HepG2 (cell line): ENCODE measurements around the gene PPP2R5D. TPM values are rescaled to one million over a fixed set of nuclear protein-coding genes. Genes with fewer than 3 reads are reported as not detected.

Source experiments
- AGO1 ChIP-seq: fragments of 200-400 bp; formaldehyde crosslinking; IDR thresholded peaks from 2 replicates; pipeline ENCODE4 v1.6.1; 2017; ENCODE audit warnings: mild to moderate bottlenecking, low read depth, low read length, moderate library complexity; ENCODE audit not compliant: poor library complexity, severe bottlenecking
- BRD4 ChIP-seq: sonication (generic); formaldehyde crosslinking; IDR thresholded peaks from 2 replicates; pipeline ENCODE4 v1.4.0; 2020; ENCODE audit warnings: missing genetic modification reagents
- DMAP1 ChIP-seq: IDR thresholded peaks from 2 replicates; pipeline ENCODE4 v1.6.1; 2016
- GLI4 ChIP-seq: sonication (generic); formaldehyde crosslinking; IDR thresholded peaks from 2 replicates; pipeline ENCODE4 v1.5.1; 2020; ENCODE audit warnings: missing genetic modification reagents, mild to moderate bottlenecking, moderate library complexity, borderline replicate concordance
- JUNB ChIP-seq: sonication (generic); formaldehyde crosslinking; IDR thresholded peaks from 2 replicates; pipeline ENCODE4 v1.8.0; 2022; ENCODE audit warnings: missing genetic modification reagents, mild to moderate bottlenecking, borderline replicate concordance
- MAF1 ChIP-seq: sonication (generic); formaldehyde crosslinking; IDR thresholded peaks from 2 replicates; pipeline ENCODE4 v1.5.0; 2020; ENCODE audit warnings: missing genetic modification reagents, borderline replicate concordance
- REL ChIP-seq: sonication (generic); formaldehyde crosslinking; conservative IDR thresholded peaks from 2 replicates; pipeline ENCODE4 v1.8.0; 2022; ENCODE audit warnings: mild to moderate bottlenecking, missing genetic modification reagents, moderate library complexity
- RFXANK ChIP-seq: IDR thresholded peaks from 2 replicates; pipeline ENCODE4 v1.6.1; 2016
- SNAI1 ChIP-seq: sonication (generic); formaldehyde crosslinking; IDR thresholded peaks from 2 replicates; pipeline ENCODE4 v1.5.0; 2020; ENCODE audit warnings: mild to moderate bottlenecking, missing genetic modification reagents, borderline replicate concordance
- ZNF407 ChIP-seq: sonication (generic); formaldehyde crosslinking; IDR thresholded peaks from one replicate; pipeline ENCODE4 v1.5.1; 2020; ENCODE audit warnings: mild to moderate bottlenecking, missing genetic modification reagents; ENCODE audit errors: not compliant biosample characterization
- ZNF512 ChIP-seq: sonication (generic); formaldehyde crosslinking; IDR thresholded peaks from 2 replicates; pipeline ENCODE4 v1.4.0; 2020; ENCODE audit warnings: mild to moderate bottlenecking, missing genetic modification reagents
- ZNF703 ChIP-seq: sonication (generic); formaldehyde crosslinking; IDR thresholded peaks from 2 replicates; pipeline ENCODE4 v1.5.1; 2020; ENCODE audit warnings: missing genetic modification reagents, mild to moderate bottlenecking, moderate library complexity, borderline replicate concordance
- ZNF878 ChIP-seq: sonication (generic); formaldehyde crosslinking; IDR thresholded peaks from 2 replicates; pipeline ENCODE4 v1.8.1; 2023; ENCODE audit warnings: mild to moderate bottlenecking, missing genetic modification reagents, moderate library complexity
- polyA plus RNA-seq, 8 experiments: library from polyadenylated mRNA; depleted of rRNA in 3 of 8; stranded (reverse) in 7 of 8; unstranded in 1 of 8; fragments of >200 nt; fragmentation: Illumina TruSeq in 4 of 8; extraction: Trizol in 4 of 8; gene quantifications; 2 replicates each; pipeline versions ENCODE4 v1.2.1 to v1.2.3, GENCODE V29; 2011 to 2016; ENCODE audit warnings: low read depth in 4 of 8, missing spikeins in 1 of 8, mixed read lengths in 1 of 8; ENCODE audit not compliant: insufficient read depth in 1 of 8
- total RNA-seq, 5 experiments: library from RNA; depleted of rRNA; stranded (reverse); fragments of >200 nt; fragmentation: Illumina TruSeq; extraction: Trizol; gene quantifications; 2 replicates each; pipeline ENCODE4 v1.2.3, GENCODE V29; 2016; ENCODE audit warnings: low read depth in 1 of 5
- TF ChIP-seq, protein P1 (sequence below): sonication (generic); formaldehyde crosslinking; IDR thresholded peaks from 2 replicates; pipeline ENCODE4 v1.9.0; 2021; ENCODE audit warnings: missing genetic modification reagents, mild to moderate bottlenecking, borderline replicate concordance

PPP2R5D gene
- total and polyA plus RNA-seq, 2 of the 13 experiments (the other 11 are each of a cell fraction or from before 2014, with no cell fraction given): 53.7 to 60.4 TPM

DNA sequence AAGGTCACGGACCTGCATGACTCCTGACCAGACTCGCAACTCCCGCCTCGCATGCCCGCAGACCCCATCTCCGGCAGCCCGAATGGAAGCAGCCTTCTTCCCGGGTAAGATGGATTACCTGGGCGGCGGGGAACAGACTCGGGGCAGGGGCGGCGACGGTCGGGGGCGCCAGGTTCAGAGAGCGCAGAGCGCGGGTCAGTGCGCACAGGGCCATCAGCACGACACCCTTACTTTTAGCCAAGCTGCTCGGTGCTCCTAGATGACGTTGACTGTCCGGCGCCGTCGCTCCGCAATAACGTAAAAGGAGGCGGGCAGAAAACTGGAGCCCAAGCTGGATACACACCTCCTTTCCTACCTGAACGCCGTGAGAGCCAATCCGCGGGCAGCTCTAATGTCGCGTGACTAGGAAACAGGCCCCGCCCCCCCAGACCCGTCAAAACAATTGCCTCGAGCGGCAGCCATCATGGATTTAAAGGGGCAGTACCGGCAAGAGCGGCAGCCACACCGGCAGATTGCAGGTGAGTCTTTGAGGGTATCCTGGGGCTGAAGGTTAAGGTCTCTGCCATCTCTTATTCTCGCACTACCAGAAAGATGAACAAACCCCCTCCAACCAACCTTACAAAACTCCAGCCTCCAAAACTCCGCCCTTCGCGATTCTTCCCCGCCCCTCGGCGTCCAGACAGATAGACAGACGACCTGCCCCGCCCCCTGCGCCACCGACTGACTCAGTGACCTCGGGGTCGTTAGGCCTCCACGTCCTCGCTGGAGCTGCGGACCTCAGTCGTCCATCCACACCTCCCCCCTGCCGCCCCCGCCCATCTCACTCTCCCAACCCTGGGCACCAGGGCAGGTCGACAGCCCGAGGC is 75.0 kb downstream of the PPP2R5D start, which contains the start of the genes KLC4 and MRPL2 (continued):
- TF ChIP-seq ZNF703 (CRISPR knock-in tag) (peak; percentile 33; the same call in 1 of the 2 replicates), SNAI1 (CRISPR knock-in tag) (peak; percentile 80; the same call in 1 of the 2 replicates), RFXANK (CRISPR knock-in tag) (0 out of 2 replicates have a peak, but pooled peaks have one; percentile 41), REL (CRISPR knock-in tag) (no peak), ZNF407 (CRISPR knock-in tag) (no peak), ZNF878 (no peak), BRD4 (no peak), GLI4 (no peak; the same call in 1 of the 2 replicates), ZNF512 (CRISPR knock-in tag) (no peak), MAF1 (0 out of 2 replicates have a peak, but pooled peaks have one; percentile 25), DMAP1 (CRISPR knock-in tag) (peak; percentile 80), JUNB (CRISPR knock-in tag) (no peak), AGO1 (no peak)
- TF ChIP-seq, protein P1, sequence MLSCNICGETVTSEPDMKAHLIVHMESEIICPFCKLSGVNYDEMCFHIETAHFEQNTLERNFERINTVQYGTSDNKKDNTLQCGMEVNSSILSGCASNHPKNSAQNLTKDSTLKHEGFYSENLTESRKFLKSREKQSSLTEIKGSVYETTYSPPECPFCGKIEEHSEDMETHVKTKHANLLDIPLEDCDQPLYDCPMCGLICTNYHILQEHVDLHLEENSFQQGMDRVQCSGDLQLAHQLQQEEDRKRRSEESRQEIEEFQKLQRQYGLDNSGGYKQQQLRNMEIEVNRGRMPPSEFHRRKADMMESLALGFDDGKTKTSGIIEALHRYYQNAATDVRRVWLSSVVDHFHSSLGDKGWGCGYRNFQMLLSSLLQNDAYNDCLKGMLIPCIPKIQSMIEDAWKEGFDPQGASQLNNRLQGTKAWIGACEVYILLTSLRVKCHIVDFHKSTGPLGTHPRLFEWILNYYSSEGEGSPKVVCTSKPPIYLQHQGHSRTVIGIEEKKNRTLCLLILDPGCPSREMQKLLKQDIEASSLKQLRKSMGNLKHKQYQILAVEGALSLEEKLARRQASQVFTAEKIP (CRISPR knock-in tag): no peak
